GM20000 (cell line): ENCODE measurements around the gene EML6.

Source experiments
- DNase-seq: peaks from one replicate; pipeline ENCODE4 v3.0.0; 2012; ENCODE audit warnings: low spot score
- TF ChIP-seq, protein P1 (sequence below): IDR thresholded peaks from 2 replicates; pipeline ENCODE4 v1.5.1; 2012; ENCODE audit warnings: mild to moderate bottlenecking, control low read depth; ENCODE audit errors: extremely low read depth, missing control alignments

The EML6 gene

DNA sequence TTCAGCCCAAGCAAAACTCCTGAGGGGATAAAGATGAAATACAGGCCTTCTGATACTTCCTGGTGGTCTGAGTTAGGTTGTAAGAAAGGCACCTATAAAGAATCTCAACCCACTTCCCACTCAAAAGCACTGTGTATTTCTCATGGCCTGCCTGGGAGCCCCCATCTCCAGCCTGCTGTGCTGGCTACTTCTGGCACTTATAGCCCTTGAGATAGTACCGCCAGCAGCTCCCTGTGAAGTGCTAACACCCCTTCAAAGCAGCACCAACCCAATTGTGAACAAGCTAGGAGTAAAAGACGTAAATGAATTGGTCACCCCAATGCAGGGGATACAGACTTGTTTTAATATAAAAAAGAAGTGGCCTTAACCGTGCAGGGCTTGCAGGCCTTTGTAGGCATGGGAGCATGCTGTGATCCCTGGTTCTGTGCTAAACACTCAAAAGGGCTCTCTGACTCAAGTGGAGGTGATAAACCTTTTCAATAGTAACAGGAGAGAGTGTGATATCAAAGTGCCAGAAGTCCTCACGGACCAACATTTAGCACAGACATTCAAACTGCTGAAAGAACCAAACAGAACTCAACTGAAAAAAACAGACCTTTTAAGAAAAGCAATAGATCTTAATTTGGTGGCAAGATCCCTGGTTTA lies 246.0 kb downstream of the EML6 start:
- no peak for DNase-seq
- TF ChIP-seq, protein P1, sequence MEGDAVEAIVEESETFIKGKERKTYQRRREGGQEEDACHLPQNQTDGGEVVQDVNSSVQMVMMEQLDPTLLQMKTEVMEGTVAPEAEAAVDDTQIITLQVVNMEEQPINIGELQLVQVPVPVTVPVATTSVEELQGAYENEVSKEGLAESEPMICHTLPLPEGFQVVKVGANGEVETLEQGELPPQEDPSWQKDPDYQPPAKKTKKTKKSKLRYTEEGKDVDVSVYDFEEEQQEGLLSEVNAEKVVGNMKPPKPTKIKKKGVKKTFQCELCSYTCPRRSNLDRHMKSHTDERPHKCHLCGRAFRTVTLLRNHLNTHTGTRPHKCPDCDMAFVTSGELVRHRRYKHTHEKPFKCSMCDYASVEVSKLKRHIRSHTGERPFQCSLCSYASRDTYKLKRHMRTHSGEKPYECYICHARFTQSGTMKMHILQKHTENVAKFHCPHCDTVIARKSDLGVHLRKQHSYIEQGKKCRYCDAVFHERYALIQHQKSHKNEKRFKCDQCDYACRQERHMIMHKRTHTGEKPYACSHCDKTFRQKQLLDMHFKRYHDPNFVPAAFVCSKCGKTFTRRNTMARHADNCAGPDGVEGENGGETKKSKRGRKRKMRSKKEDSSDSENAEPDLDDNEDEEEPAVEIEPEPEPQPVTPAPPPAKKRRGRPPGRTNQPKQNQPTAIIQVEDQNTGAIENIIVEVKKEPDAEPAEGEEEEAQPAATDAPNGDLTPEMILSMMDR: no peak

DNA sequence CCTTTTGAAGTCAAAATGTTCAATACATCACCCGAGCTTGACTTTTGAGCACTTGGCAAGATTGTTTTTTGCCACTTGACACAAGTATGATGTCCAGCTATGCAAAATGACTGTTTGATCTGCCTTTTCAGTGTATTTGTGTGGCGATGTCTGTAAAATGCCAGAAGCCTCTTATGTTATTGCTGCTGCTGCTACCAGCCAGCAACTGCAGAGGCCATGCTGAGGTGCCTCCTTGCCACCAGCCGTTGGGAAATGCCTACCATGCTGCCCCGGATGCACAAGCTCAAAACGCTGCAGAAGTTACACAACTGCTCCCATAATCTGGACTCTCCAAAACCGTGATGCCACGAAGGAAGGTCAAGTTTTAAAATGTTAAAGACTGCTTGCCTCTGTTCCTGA lies 246.5 kb downstream of the EML6 start:
- TF ChIP-seq, protein P1: no peak
- no peak for DNase-seq

DNA sequence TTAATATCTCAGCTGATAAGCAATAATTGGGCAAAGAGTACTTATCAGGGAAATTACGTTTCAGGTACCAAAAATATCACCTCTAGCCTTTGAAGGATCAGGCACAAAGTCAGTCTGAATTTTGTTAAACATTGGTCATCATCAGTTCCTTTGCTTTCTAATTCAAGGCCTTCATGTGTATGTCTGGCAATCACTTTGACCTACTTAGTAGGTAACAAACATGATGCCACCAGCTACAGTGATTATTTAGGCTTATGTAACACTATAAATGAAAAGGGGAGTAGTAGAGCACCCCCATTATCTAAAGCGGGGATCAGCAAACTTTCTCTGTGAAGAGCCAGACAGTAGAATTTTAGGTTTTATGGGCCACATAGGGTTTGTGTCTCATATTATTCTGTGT lies 251.7 kb downstream of the EML6 start:
- TF ChIP-seq, protein P1: no peak

DNA sequence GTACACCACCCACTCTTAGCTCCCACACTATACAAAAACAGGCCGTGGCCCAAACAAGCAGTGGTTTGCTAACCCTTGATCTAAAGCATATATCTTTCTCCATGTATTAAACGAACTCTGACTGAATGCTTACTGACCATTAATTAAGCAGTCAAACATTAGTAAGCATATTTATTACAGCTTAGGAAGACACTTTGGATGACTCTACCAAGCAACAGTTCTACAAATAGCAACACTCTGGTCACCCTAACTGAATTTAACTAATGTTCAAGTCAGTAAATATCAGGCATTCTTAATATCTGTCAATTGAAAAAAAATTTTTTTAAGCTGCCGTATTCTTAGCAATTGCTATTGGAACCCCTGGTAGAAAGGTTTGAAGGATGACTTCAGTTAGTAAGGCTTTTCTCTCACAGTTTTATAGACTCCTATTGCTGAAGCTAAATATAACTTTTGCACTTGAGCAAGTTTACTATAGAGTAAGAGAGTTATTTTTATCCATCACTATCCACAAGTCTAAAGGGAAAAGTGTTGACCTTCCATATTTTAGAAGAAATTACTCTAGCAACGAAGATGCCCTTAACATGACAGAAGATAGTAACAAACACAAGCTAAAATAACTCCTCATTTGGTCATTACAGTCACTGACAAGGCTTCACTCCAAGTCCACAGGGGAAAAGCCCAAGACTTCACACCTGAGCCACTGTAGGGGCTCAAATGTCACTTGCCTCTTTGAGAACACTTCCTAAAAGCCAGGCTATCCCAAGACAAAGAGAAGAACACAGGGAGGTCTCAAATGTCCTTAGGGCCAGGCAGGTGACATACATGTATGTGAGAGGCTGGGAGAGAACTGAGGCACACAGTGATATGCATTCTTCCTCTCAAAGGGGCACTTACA lies 252.4 kb downstream of the EML6 start:
- TF ChIP-seq, protein P1: no peak
- DNase-seq: no peak

More for the DNA sequence above, 251.7 kb downstream of the EML6 start:
- no peak for DNase-seq

DNA sequence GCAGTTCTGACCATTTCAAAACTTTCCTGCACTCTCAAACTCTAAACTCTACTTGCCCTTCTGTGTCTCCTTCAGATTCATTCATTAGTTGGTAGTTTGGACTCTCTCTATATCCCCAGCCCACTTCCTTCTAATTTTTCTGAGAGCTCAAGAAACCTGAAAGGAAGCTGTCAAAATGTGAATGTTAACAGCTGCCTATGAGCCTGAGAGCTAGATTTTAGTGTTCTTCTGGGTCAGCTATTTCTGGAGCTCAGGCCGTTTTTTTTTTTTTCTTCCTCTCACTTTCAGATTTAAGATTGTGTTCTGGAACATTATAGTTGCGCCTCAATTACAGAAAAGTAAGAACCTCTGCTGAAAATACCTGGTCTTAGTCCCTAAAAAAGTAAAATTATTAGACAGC lies 253.7 kb downstream of the EML6 start:
- DNase-seq: peak; percentile 45
- TF ChIP-seq, protein P1: no peak

DNA sequence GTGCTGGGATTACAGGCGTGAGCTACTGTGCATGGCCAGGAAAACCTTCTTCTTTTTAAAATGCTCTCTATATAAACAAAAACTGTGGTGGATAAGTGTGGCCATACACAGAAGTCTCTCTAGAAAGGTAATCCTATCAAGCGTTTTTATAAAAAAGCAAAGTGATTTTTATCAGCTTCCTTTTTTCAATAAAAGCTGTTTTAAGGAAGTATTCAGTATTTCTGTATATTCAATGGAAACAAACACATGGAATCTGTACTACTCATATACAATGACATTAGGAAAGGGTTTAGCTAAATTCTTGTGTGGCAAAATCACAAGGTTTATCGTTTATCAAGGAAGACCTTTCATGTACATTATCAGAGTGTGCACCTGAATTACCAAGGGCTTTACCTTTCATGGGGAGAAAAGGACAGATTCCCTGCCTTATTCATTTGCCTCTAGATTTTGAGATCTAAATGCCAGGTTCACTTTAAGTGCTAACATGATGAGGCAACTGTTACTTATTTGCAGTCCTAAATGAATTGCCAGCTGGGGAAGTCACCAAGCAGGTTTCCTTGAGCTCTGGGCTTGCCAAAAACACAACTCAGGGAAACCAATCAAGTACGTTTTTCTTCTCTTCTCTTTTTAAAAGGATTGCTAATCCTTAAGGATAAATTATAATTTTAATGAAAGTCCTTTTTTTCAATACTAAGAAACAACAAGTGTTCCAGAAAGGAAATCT lies 256.0 kb downstream of the EML6 start:
- no peak for DNase-seq
- TF ChIP-seq, protein P1: no peak

DNA sequence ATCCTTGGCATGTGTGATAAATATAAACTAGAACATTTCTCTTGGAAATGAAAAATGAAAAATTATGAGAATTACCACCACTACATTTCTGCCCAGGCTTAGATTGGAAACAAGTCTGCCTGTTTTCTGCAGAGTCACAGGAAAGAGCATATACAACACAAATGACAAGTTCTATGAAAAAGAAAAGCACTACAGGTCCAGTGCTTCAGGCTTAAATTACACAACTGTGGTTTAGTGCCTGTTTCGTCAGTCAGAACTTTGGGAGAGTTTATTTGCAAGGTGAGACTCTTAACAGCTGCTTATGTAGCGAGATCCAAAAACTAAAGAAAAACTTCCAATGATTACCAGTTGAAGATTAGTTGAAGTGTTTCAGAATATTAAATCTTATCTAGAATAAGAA lies 257.9 kb downstream of the EML6 start:
- no peak for DNase-seq
- TF ChIP-seq, protein P1: no peak
